A549 (cell line): ENCODE data around the gene DYSF. TPM values are rescaled to one million over a fixed set of nuclear protein-coding genes. Genes with fewer than 3 reads are reported as not detected.

Experiments used
- ATAC-seq, 2 experiments: fragments of 200-7000 bp in 1 of 2; fragments of >200 bp in 1 of 2; cut with Nextera tagmentation in 1 of 2; cut with Tn5 transposase in 1 of 2; 3 replicates each; pipeline versions ENCODE4 v1.8.0 to v1.9.1; 2018 to 2020; ENCODE audit warnings: mild to moderate bottlenecking in 1 of 2, moderate library complexity in 1 of 2
- CTCF ChIA-PET: fragments of 300-600 bp; sonication (Branson Sonifier 250); formaldehyde crosslinking; extraction: SDS; loops from one replicate; lab custom pipeline; 2021; ENCODE audit warnings: antibody characterized with exemption, inconsistent platforms; lab: Yijun Ruan, JAX
- POLR2A ChIA-PET: fragments of 350-600 bp; formaldehyde crosslinking; extraction: SDS; loops from one replicate; lab custom pipeline; 2021; ENCODE audit warnings: antibody characterized with exemption, inconsistent platforms; lab: Yijun Ruan, JAX
- DNase-seq, 2 experiments: peaks; one replicate each; pipeline versions ENCODE4 v3.0.0 to v3.0.0-alpha.2; 2011 to 2016; ENCODE audit warnings: low read depth in 1 of 2, low spot score in 1 of 2
- FAIRE-seq: peaks from 2 replicates; lab custom pipeline; 2011; peaks lifted over from hg19 to GRCh38; lab: Jason Lieb, UNC
- H3K27ac ChIP-seq, 2 experiments: fragments of >200 bp; sonication (Bioruptor Twin); formaldehyde crosslinking; 3 replicates each; pipeline ENCODE4 v1.5.1; 2016 to 2017
- H3K4me1 ChIP-seq: fragments of >200 bp; sonication (Bioruptor Twin); formaldehyde crosslinking; 3 replicates; pipeline ENCODE4 v1.6.1; 2016
- H3K4me2 ChIP-seq: fragments of >200 bp; sonication (Bioruptor Twin); formaldehyde crosslinking; 3 replicates; pipeline ENCODE4 v1.6.1; 2016
- H3K4me3 ChIP-seq: fragments of >200 bp; sonication (Bioruptor Twin); formaldehyde crosslinking; 3 replicates; pipeline ENCODE4 v1.5.1; 2016
- H3K9me3 ChIP-seq: fragments of >200 bp; sonication (Bioruptor Twin); formaldehyde crosslinking; 3 replicates; pipeline ENCODE4 v1.6.1; 2016
- BCL3 ChIP-seq: fragments of >200 bp; sonication (Bioruptor Twin); formaldehyde crosslinking; IDR thresholded peaks from 3 replicates; pipeline ENCODE4 v1.6.1; 2016
- BHLHE40 ChIP-seq: IDR thresholded peaks from 2 replicates; pipeline ENCODE4 v1.6.1; 2012; ENCODE audit warnings: low read depth, low read length, inconsistent platforms
- CBX2 ChIP-seq: fragments of 200-600 bp; sonication (generic); IDR thresholded peaks from 2 replicates; pipeline ENCODE4 v1.6.1; 2016; ENCODE audit warnings: low read depth, mild to moderate bottlenecking, borderline replicate concordance
- CHD4 ChIP-seq: fragments of 200-600 bp; sonication (generic); IDR thresholded peaks from 2 replicates; pipeline ENCODE4 v1.6.1; 2016; ENCODE audit warnings: antibody characterized with exemption, mild to moderate bottlenecking, borderline replicate concordance
- CTCF ChIP-seq: fragments of >200 bp; sonication (Bioruptor Twin); formaldehyde crosslinking; IDR thresholded peaks from 3 replicates; pipeline ENCODE4 v1.5.1; 2016
- EP300 ChIP-seq, 2 experiments: fragments of >200 bp; sonication (Bioruptor Twin); formaldehyde crosslinking; IDR thresholded peaks; 2 replicates in 1 of 2; 3 replicates in 1 of 2; pipeline ENCODE4 v1.6.1; 2016 to 2017
- ESRRA ChIP-seq: fragments of 150-350 bp; IDR thresholded peaks from 2 replicates; pipeline ENCODE4 v1.6.1; 2014; ENCODE audit warnings: mild to moderate bottlenecking, low read length, borderline replicate concordance
- FOSB ChIP-seq: fragments of 250-450 bp; sonication (Bioruptor Pico); IDR thresholded peaks from 2 replicates; pipeline ENCODE4 v1.5.0; 2020; ENCODE audit warnings: mild to moderate bottlenecking, moderate library complexity
- FOSL2 ChIP-seq, 2 experiments: fragments of 450-650 bp in 1 of 2; fragments of >200 bp in 1 of 2; sonication (Bioruptor Twin) in 1 of 2; formaldehyde crosslinking; IDR thresholded peaks; 2 replicates each; pipeline versions ENCODE4 v1.5.0 to v1.6.1; 2016 to 2020; ENCODE audit warnings: mild to moderate bottlenecking in 1 of 2, moderate library complexity in 1 of 2
- HMGXB4 ChIP-seq: fragments of 250-450 bp; sonication (Bioruptor Pico); IDR thresholded peaks from 2 replicates; pipeline ENCODE4 v1.5.0; 2021; ENCODE audit warnings: mild to moderate bottlenecking, moderate library complexity, borderline replicate concordance
- HOXB5 ChIP-seq: fragments of 250-450 bp; sonication (Bioruptor Pico); IDR thresholded peaks from 2 replicates; pipeline ENCODE4 v1.5.0; 2020; ENCODE audit warnings: mild to moderate bottlenecking, moderate library complexity
- JUNB ChIP-seq: fragments of >200 bp; sonication (Bioruptor Twin); formaldehyde crosslinking; IDR thresholded peaks from 2 replicates; pipeline ENCODE4 v1.6.1; 2016
- KDM5A ChIP-seq: fragments of 200-600 bp; sonication (generic); IDR thresholded peaks from 2 replicates; pipeline ENCODE4 v1.6.1; 2016; ENCODE audit warnings: antibody characterized with exemption, mild to moderate bottlenecking
- NFE2L2 ChIP-seq: fragments of 150-350 bp; conservative IDR thresholded peaks from 2 replicates; pipeline ENCODE4 v1.6.1; 2014; ENCODE audit warnings: low read length
- NPAS2 ChIP-seq: fragments of 250-450 bp; sonication (Bioruptor Pico); IDR thresholded peaks from 2 replicates; pipeline ENCODE4 v1.8.0; 2022; ENCODE audit warnings: mild to moderate bottlenecking, moderate library complexity, borderline replicate concordance
- RAD21 ChIP-seq, 2 experiments: fragments of >200 bp in 1 of 2; sonication (Bioruptor Twin) in 1 of 2; formaldehyde crosslinking in 1 of 2; IDR thresholded peaks in 1 of 2; conservative IDR thresholded peaks in 1 of 2; 2 replicates in 1 of 2; 3 replicates in 1 of 2; pipeline ENCODE4 v1.6.1; 2012 to 2018; ENCODE audit warnings: inconsistent platforms in 1 of 2
- RCOR1 ChIP-seq: fragments of 150-350 bp; IDR thresholded peaks from 2 replicates; pipeline ENCODE4 v1.6.1; 2014; ENCODE audit warnings: antibody characterized with exemption, low read length, low read depth
- SREBF2 ChIP-seq: fragments of 450-650 bp; IDR thresholded peaks from 2 replicates; pipeline ENCODE4 v1.6.1; 2014; ENCODE audit warnings: mild to moderate bottlenecking, moderate library complexity
- WGBS: methylation state at CpG from one replicate; pipeline ENCODE4 v1.1.6; 2017; ENCODE audit errors: missing lambda C conversion rate; 5-methylcytosine and 5-hydroxymethylcytosine counted together
- polyA plus RNA-seq, 4 experiments: library from polyadenylated mRNA; depleted of rRNA in 3 of 4; stranded (reverse); fragments of >200 nt; fragmentation: RNase III in 1 of 4; extraction: RNeasy Plus Mini Kit Qiagen cat#74134 plus additional on column Dnase treatment in 1 of 4; gene quantifications; 2 replicates in 3 of 4; 3 replicates in 1 of 4; pipeline ENCODE4 v1.2.3, GENCODE V29; 2011 to 2017

Gene DYSF
- polyA plus RNA-seq, 2 of the 4 experiments (the other 2 are of a cell fraction) = 0.36 to 0.98 TPM

- Histone ChIP-seq H3K9me3 (peaks cover 5% of the 10 kb centered on the region; the same call in 1 of the 3 replicates), H3K27ac (no peak overlapping the region), H3K4me1 (no peaks in the 10 kb centered on the region), H3K4me2 (no peak overlapping the region), H3K4me3 (no peak overlapping the region)
- ChIA-PET CTCF (interaction anchor here (0.8 kb wide), 2 partner anchors 8 to 54 kb away, joined by 3 read pairs; no protein-coding TSS in a partner anchor), POLR2A (no interaction called here)
- WGBS = 42% methylated on average over 9 of the region's 11 CpGs
- no peak for ATAC-seq
- TF ChIP-seq RAD21 (conservative IDR thresholded peaks at IDR 0.05 in 1 of 2, IDR thresholded peaks at IDR 0.05 in 1 of 2) (no peak), KDM5A (no peak), JUNB (no peak), ESRRA (no peak), RCOR1 (no peak), CHD4 (no peak), CTCF (no peak), FOSB (CRISPR knock-in tag) (no peak), HMGXB4 (CRISPR knock-in tag) (no peak), NFE2L2 (no peak)
- DNase-seq = no peak
- no peak for FAIRE-seq
Observed at GRCh38 chr2:71664161-71664560, 210.8 kb downstream of the DYSF start.

GRCh38 chr2:71665168-71666093, 212.1 kb downstream of the DYSF start:
- ChIA-PET POLR2A (no interaction called here), CTCF (interaction anchor here (0.6 to 1.6 kb wide), 3 partner anchors 56 to 940 kb away, joined by 4 to 5 read pairs (median 4); no protein-coding TSS in a partner anchor)
- no peak overlapping the region for H3K27ac ChIP-seq
- H3K4me2 ChIP-seq = no peak overlapping the region
- no peak for ATAC-seq
- H3K4me3 ChIP-seq = no peak overlapping the region
- no peak for DNase-seq
- no peaks in the 10 kb centered on the region for H3K9me3 ChIP-seq
- H3K4me1 ChIP-seq = no peaks in the 10 kb centered on the region
- FAIRE-seq = no peak
- no peak for TF ChIP-seq EP300 (IDR thresholded peaks at IDR 0.05)
- no peak for TF ChIP-seq NPAS2 (CRISPR knock-in tag)
- no peak for TF ChIP-seq SREBF2
- TF ChIP-seq BHLHE40 = no peak
- no peak for TF ChIP-seq BCL3
- no peak for TF ChIP-seq FOSL2 (IDR thresholded peaks at IDR 0.05)
- TF ChIP-seq FOSL2 (CRISPR knock-in tag; IDR thresholded peaks at IDR 0.05) = no peak
- no peak for TF ChIP-seq CBX2
- TF ChIP-seq HOXB5 (CRISPR knock-in tag) = no peak
- WGBS = 76% methylated on average over 11 of the region's 11 CpGs
